Measurements from ENCODE around the gene C6orf15. TPM values are rescaled to one million over a fixed set of nuclear protein-coding genes. Genes with fewer than 3 reads are reported as not detected.

The C6orf15 gene
- total RNA-seq, 1 donor from 2014 or later: not detected

GRCh38 chr6:31118178-31118577 is 5.8 kb upstream of the C6orf15 start:
- TF ChIP-seq CTCF (conservative IDR thresholded peaks at IDR 0.05): no peak
- DNase-seq (ENCODE audit: extremely low spot score, unreplicated experiment): no peak
- Mint-ChIP-seq H3K9me3 (no peaks in the 10 kb centered on the region), H3K27ac (no peak overlapping the region), H3K27me3 (peaks cover 52% of the 10 kb centered on the region), H3K36me3 (no peaks in the 10 kb centered on the region), H3K4me1 (ENCODE audit: unreplicated experiment) (no peaks in the 10 kb centered on the region), H3K4me3 (no peak overlapping the region)

GRCh38 chr6:31116661-31117385 is 4.4 kb upstream of the C6orf15 start:
- H3K27ac Mint-ChIP-seq: no peak overlapping the region
- no peak for DNase-seq (ENCODE audit: extremely low spot score, unreplicated experiment)
- no peak for TF ChIP-seq CTCF (conservative IDR thresholded peaks at IDR 0.05)

GRCh38 chr6:31115941-31116560 is 3.7 kb upstream of the C6orf15 start:
- Mint-ChIP-seq H3K36me3 (no peaks in the 10 kb centered on the region), H3K27me3 (peaks cover 52% of the 10 kb centered on the region), H3K9me3 (no peaks in the 10 kb centered on the region), H3K4me1 (ENCODE audit: unreplicated experiment) (no peaks in the 10 kb centered on the region), H3K4me3 (no peak overlapping the region), H3K27ac (no peak overlapping the region)
- no peak for TF ChIP-seq CTCF (conservative IDR thresholded peaks at IDR 0.05)
- no peak for DNase-seq (ENCODE audit: extremely low spot score, unreplicated experiment)

More at GRCh38 chr6:31116661-31117385, 4.4 kb upstream of the C6orf15 start:
- Mint-ChIP-seq H3K4me3 (no peak overlapping the region), H3K4me1 (ENCODE audit: unreplicated experiment) (no peaks in the 10 kb centered on the region), H3K9me3 (no peaks in the 10 kb centered on the region), H3K36me3 (no peaks in the 10 kb centered on the region), H3K27me3 (peaks cover 54% of the 10 kb centered on the region)

GRCh38 chr6:31114970-31115849 is 2.8 kb upstream of the C6orf15 start:
- DNase-seq (ENCODE audit: extremely low spot score, unreplicated experiment): no peak
- Mint-ChIP-seq H3K9me3 (no peaks in the 10 kb centered on the region), H3K4me3 (no peak overlapping the region), H3K4me1 (ENCODE audit: unreplicated experiment) (no peaks in the 10 kb centered on the region), H3K27me3 (peaks cover 60% of the 10 kb centered on the region), H3K27ac (no peak overlapping the region), H3K36me3 (no peaks in the 10 kb centered on the region)
- TF ChIP-seq CTCF (conservative IDR thresholded peaks at IDR 0.05): no peak

- DNase-seq (ENCODE audit: extremely low spot score, unreplicated experiment): no peak
- no peak within 1 kb of the TSS for H3K27ac Mint-ChIP-seq
- no peaks in the 10 kb centered on the region for H3K9me3 Mint-ChIP-seq
- H3K27me3 Mint-ChIP-seq: peaks cover 67% of the 10 kb centered on the region
- H3K36me3 Mint-ChIP-seq: no peaks in the 10 kb centered on the region
- TF ChIP-seq CTCF (conservative IDR thresholded peaks at IDR 0.05): no peak
- no peak within 1 kb of the TSS for H3K4me3 Mint-ChIP-seq
- no peaks in the 10 kb centered on the region for H3K4me1 Mint-ChIP-seq (ENCODE audit: unreplicated experiment)
These were observed 2.1 kb upstream of the C6orf15 start, which contains the start of gene PSORS1C1 for GRCh38 chr6:31114541-31114878. TSS of gene PSORS1C1 (plus strand) at chr6:31114800. CDS start at chr6:31129633, 14,833 bp downstream.
